Breast epithelium (tissue), 3 donors: ENCODE measurements around the gene CCDC157.

ENCODE experiments used
- POLR2A ChIP-seq: fragments of 450-650 bp; IDR thresholded peaks from one replicate; pipeline ENCODE4 v1.6.1; 2016; ENCODE audit warnings: antibody characterized with exemption, mild to moderate bottlenecking, moderate library complexity
- TF ChIP-seq, protein P1 (sequence below), 3 donors: fragments of 450-650 bp; IDR thresholded peaks; one replicate each; pipeline ENCODE4 v1.5.1; 2016 to 2017; ENCODE audit warnings: antibody characterized with exemption in 3 of 3, mild to moderate bottlenecking in 3 of 3, moderate library complexity in 3 of 3

DNA sequence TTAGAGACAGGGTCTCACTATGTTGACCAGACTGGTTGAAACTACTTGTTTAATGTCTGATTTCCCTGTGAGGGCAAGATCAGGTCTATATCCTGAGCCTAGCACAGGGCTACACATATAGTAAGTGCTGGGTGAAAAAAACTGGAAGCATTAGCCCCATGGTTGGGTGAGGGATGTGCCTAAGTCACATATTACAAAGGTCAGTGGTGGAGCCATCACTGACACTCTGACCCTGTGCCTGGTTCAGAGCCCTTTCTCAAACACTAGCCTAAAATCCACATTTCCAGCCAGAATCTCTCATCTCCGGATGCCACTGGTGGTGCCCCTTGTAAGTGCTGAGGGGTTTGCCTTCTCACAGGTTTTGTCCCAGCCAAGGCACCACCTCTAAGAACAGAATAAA, 39.0 kb upstream of the CCDC157 start:
- no peak for TF ChIP-seq POLR2A
- TF ChIP-seq, protein P1, sequence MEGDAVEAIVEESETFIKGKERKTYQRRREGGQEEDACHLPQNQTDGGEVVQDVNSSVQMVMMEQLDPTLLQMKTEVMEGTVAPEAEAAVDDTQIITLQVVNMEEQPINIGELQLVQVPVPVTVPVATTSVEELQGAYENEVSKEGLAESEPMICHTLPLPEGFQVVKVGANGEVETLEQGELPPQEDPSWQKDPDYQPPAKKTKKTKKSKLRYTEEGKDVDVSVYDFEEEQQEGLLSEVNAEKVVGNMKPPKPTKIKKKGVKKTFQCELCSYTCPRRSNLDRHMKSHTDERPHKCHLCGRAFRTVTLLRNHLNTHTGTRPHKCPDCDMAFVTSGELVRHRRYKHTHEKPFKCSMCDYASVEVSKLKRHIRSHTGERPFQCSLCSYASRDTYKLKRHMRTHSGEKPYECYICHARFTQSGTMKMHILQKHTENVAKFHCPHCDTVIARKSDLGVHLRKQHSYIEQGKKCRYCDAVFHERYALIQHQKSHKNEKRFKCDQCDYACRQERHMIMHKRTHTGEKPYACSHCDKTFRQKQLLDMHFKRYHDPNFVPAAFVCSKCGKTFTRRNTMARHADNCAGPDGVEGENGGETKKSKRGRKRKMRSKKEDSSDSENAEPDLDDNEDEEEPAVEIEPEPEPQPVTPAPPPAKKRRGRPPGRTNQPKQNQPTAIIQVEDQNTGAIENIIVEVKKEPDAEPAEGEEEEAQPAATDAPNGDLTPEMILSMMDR (IDR thresholded peaks at IDR 0.05): no peak
